ENCODE data around the gene TANC1.

Gene TANC1

DNA sequence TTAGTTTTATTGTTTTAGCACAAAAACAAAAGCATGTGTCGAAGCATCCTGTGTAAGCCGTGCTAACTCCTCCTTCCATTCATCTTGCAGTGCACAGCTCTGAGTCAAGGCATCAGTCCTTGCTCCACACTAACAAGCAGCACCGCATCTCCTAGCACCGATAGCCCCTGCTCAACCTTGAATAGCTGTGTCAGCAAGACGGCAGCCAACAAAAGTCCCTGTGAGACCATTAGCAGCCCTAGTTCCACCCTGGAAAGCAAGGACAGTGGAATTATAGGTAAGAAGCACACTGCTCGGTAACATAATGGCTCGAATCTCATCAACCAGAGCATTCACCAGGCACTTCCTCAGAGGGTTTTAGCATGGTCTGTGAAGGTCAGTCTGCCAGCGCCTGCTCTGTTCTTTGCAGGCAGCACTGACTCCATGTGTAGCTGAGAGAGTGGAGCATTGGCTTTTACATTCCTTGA is 181.9 kb downstream of the TANC1 start:
- no peak for TF ChIP-seq POLR2A (IDR thresholded peaks at IDR 0.05; ENCODE audit: low read depth, low read length)
- DNase-seq (ENCODE audit: insufficient read length, low spot score) (no peak), FAIRE-seq (no peak)

DNA sequence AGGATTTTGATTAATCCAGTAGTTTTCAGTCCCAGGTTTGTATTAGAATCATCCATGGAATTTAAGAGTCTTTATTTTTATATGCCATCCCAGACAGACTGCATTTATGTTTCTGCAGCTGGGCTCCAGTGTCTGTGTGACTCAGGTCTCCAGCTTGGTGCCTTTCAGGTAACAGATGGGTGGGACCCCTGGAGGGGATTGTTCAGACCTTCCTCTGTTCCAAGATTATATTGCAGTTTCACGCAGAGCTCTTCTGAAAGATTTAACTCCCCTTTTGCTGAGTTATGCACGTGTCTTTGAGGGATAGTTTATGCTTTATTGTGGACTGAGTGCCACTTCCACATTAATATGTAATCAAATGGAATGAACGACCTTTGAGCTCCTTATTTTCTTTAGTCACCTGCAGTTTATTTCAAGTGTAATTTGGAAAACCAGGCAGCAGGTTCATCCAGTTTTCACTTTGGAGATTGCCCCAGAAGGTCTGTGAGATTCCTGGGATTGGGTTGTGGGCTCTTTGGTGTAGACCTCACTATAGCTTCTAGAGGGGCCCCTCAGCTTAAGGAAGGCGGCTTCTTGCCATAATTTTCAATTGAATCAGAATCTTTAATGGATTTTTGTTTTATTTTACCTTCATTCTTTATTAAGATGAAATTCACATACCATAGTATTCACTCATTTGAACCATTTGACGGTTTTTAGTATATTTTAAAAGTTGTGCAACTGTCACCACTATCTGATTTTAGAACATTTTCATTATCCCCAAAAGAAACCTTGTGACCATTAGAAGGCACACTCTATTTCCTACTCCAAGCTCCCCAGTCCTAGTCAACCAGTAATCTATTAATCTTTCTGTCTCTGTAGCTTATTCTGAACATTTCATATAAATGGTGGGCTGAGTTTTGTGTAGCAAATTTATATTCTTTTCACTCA is 183.0 kb downstream of the TANC1 start:
- TF ChIP-seq POLR2A (IDR thresholded peaks at IDR 0.05; ENCODE audit: low read depth, low read length) = no peak
- FAIRE-seq = no peak

DNA sequence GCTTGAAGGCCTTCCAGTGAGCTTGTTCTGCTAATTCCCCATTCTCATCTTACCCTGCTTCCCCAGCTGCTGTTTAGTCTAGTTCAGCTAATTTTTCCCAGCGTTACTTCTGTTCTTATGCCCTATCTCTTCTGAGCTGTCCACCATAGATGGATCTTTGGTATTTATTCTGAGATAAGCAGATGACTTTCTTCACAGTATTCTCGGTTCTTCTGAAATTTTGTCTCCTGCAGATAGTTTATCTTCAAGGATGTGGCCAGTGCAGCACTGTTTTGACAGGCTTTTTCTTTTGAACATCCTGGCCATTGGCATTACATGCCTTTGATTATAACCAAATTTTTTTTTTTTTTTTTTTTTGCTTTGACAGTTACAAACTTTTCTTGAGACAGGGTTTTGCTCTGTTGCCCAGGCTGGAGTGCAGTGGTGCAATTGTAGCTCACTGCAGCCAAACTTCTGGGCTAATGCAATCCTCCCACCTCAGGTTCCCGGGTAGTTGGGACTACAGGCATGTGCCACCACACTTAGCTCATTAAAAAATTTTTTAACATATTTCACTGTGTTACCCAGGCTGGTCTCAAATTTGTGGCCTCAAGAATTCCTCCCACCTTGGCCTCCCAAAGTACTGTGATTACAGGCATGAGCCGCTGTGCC is 183.8 kb downstream of the TANC1 start:
- no peak for DNase-seq (ENCODE audit: insufficient read length, low spot score)
- no peak for FAIRE-seq
- TF ChIP-seq POLR2A (IDR thresholded peaks at IDR 0.05; ENCODE audit: low read depth, low read length) = no peak

More for the DNA sequence above, 183.0 kb downstream of the TANC1 start:
- DNase-seq (ENCODE audit: insufficient read length, low spot score) = no peak

DNA sequence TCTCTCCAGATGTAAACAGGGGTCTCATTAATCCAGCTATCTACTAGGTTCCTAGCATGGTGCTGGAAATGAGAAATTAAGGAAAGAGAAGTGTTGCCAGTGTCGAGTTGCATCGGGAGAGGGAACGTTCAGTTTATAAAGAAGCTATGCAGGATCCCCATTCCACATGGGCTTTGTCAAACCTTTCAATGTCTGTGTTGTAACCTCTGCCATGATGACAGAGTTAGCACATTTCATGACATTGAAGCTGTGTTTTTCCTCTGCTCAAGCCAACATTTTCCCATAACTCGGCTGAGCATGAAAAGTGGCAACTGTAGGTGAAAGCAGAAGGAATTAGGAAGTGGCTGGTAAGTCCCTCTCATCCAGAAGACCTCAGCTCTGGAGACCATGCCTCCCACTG is 184.6 kb downstream of the TANC1 start:
- TF ChIP-seq POLR2A (IDR thresholded peaks at IDR 0.05; ENCODE audit: low read depth, low read length) = no peak
- DNase-seq (ENCODE audit: insufficient read length, low spot score) = no peak
- FAIRE-seq = no peak

DNA sequence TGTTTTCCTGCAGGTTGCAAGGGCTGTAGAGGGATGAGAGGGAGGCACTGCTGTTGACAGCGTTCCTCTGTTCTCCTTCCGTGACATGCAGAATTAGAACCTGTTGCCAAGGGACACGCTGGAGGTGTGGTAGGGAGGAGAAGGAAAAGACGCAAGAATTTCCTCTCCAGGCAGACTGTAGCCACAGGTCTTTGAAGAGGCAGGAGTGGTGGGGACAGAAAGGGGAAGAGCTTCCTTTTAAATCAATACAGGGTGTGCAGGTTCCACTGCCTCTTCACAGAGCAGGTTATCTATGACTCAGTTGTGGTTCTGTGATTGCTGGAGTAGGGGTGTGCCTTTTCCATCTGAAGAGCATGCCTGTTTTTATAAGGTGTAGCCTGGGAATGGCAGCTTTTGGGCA is 185.0 kb downstream of the TANC1 start:
- no peak for FAIRE-seq
- DNase-seq (ENCODE audit: insufficient read length, low spot score) = no peak
- TF ChIP-seq POLR2A (IDR thresholded peaks at IDR 0.05; ENCODE audit: low read depth, low read length) = no peak

DNA sequence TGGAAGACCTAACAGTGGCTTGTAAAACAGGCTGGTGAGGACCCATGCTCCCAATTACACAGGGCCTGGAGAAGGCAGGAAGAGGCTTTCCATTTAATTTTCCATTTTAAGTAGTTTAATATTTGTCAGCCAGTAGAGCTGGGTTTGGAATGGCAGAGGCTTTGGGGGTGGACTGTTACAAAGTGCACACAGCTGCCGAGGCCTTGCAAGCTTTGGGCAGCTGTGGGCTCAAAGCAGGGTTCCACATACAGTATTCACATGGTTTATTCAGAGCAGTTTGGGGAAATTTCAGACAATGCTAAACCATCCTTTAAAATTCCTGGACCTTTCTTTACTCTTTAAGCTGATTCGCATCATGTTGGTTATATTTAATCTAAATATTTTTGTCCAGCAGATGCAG is 185.5 kb downstream of the TANC1 start:
- FAIRE-seq = no peak
- no peak for TF ChIP-seq POLR2A (IDR thresholded peaks at IDR 0.05; ENCODE audit: low read depth, low read length)
- no peak for DNase-seq (ENCODE audit: insufficient read length, low spot score)

DNA sequence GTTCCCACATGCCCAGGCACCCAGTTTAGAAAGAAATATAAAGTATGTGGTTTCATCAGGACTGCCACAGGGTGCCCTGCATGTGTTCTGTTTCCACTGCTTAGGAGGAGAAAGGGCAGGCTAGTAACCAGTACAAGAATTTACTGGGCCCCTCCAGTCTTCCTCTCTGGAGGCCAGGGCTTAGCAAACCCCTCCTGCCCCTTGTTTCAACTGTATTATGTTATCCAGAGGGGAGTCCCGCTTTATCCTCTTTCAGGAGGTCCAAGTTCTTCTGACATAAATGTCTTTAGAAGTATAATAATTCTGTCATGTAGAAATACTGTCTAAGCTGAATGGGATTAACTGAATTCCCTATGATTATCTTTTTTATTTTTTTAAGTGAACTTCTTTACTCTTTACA is 185.9 kb downstream of the TANC1 start:
- no peak for DNase-seq (ENCODE audit: insufficient read length, low spot score)
- no peak for FAIRE-seq
- no peak for TF ChIP-seq POLR2A (IDR thresholded peaks at IDR 0.05; ENCODE audit: low read depth, low read length)

DNA sequence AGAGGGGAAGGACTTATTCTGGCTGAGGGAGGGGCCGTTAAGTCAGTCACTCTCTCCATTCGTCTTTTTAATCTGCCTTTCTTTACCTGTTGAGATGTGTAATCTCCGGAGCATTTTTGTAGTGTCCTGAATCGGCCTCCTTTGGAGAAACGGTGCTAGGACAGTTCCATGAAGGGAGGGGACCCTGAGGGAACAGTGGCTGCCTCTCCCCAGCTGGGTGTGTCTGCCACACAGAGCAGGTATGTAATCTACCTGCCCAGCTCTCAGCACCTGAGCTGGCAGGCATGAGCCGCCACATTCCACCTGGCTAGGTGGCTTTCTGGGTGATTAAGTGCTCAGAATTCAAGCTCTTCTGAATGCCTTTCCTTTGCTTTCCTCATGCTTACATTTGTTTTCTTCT is 186.9 kb downstream of the TANC1 start:
- no peak for TF ChIP-seq POLR2A (IDR thresholded peaks at IDR 0.05; ENCODE audit: low read depth, low read length)
- DNase-seq (ENCODE audit: insufficient read length, low spot score) (no peak), FAIRE-seq (no peak)

DNA sequence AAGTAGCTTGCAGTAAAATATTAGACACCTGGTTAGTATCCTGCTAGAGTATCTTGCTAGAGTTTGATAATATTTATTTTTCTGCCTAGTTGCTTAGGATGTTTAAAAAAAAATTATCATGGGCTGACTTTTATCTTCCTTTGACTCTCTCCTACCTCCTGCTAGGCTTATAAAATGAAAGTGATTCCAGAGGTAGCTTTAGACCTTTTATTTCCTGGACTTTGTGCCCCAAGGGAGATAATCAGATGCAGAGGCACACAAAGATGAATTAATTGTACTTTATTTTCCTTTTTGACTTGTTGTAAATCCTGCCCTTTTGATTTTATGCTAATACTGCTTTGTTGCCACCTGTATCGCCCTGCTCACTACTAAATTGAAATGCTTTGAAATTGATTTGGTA is 187.4 kb downstream of the TANC1 start:
- no peak for FAIRE-seq
- no peak for TF ChIP-seq POLR2A (IDR thresholded peaks at IDR 0.05; ENCODE audit: low read depth, low read length)
- DNase-seq (ENCODE audit: insufficient read length, low spot score) = no peak

DNA sequence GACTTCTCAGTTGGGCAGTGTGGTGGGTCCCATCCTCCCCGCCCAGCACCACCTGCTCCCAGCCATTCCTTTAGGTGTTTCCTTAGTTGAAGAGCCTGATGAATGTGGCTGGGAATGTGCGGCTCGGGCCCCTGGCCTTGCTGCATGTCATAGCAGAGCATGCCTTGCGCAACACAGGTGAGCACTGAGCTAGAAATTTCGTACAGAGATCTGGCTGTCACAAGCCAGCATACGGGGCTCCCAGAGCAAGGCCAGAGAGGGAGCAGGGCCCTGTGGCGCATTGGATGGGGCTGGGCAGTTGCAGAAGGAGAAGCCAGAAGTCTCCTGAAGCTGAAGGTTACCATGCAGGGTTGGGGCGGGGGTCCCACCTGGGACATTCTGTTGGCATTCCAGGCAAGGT is 188.4 kb downstream of the TANC1 start:
- FAIRE-seq (no peak), DNase-seq (ENCODE audit: insufficient read length, low spot score) (no peak)
- TF ChIP-seq POLR2A (IDR thresholded peaks at IDR 0.05; ENCODE audit: low read depth, low read length) = no peak

DNA sequence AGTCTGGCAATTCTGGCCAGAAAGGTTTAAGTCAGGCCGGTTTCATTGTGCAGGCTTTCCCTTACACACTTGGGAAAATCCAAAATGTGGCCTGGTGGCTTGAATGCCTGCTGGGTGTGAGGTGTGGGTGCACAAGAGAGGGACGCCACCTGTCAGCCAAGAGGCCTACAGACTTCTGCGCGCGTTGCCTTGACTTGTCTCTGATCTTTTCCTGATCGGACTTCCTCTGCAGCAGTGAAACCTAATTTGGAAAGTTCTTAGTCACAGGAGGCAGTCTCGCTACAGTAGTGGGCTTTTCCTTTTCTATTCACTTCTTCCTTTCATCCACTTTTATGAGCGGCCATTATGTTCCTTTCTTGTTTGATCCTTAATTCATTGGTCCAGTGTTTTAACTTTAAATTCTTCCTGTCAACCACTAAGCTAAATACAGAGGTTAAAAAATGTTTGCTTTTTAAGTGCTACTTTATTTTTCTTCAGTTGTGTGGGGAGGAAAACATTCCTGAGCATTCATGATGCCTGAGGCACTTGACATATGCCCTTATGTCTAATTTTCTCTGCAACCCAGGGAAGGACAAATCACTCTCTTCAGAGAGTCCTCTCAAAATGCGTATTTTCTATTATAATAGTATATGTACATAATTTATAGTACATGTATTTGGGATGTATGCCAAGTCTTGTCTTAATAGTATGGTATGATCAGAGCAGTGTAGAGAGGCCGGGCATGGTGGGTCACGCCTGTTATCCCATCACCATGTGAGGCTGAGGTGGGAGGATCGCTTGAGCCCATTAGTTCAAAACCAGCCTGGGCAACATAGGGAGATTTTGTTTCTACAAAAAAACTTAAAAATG is 189.1 kb downstream of the TANC1 start:
- no peak for DNase-seq (ENCODE audit: insufficient read length, low spot score)
- TF ChIP-seq POLR2A (IDR thresholded peaks at IDR 0.05; ENCODE audit: low read depth, low read length) = no peak
- FAIRE-seq = no peak

DNA sequence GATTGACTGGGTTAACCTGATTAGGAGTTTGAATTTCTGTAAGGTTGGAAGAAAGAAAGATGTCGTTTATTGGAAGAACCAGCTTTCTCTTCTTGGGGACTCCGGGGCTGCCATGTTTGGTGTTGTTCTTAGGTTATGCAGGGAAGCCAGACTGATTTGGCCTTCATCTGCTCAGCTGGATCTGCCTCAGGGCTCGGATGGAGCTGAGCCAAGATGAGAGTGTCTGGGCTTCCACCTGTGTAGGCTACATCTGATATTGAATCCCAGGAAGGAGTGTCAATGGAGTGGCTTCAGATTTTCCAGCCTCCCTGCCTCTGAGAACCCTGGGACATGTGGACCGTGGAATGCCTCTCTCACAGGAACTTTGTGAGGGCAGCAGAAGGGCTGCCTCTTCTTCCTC is 192.0 kb downstream of the TANC1 start:
- no peak for DNase-seq (ENCODE audit: insufficient read length, low spot score)
- no peak for FAIRE-seq
- no peak for TF ChIP-seq POLR2A (IDR thresholded peaks at IDR 0.05; ENCODE audit: low read depth, low read length)

DNA sequence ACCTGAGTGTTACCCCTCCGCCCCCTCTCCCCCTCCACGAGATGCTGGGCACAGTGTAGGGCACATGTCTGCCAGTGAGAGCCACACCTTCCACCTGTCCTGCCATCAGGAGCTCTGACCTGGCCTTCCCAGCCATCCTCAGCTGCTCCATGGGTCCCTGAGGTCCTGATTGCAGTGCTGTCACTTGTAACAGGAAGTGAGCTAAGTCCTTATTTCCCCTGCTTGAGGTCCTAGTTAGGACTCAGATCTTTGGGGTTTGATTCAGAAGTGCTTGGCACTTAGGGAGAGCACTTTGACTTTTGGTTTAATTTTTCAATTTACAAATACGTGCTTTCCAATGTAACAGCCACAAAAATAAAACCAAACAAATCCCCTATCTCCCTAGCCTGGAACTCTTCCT is 192.5 kb downstream of the TANC1 start:
- no peak for TF ChIP-seq POLR2A (IDR thresholded peaks at IDR 0.05; ENCODE audit: low read depth, low read length)
- no peak for DNase-seq (ENCODE audit: insufficient read length, low spot score)
- no peak for FAIRE-seq

DNA sequence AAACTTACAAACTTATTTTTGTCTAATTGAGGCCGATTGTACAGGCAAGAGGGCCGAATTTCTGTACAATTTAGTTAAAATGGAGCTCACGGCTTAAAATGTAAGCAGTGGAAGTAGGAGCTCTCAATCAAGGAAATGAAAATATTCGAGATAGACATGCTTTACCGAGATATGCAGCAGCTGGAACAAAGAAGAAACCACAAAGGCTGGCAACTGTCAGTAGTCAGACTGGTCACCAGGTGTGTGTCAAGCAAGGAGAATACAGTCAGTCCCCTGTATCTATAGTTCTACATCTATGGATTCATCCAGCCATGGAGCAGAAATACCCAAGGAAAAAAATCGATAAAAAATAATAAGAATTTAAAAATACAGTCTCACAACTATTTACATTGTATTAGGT is 195.5 kb downstream of the TANC1 start:
- FAIRE-seq (no peak), DNase-seq (ENCODE audit: insufficient read length, low spot score) (no peak)

More for the DNA sequence above, 195.5 kb downstream of the TANC1 start:
- no peak for TF ChIP-seq POLR2A (IDR thresholded peaks at IDR 0.05; ENCODE audit: low read depth, low read length)
